H9 (cell line): Measurements from ENCODE around the gene FN1. TPM values are rescaled to one million over a fixed set of nuclear protein-coding genes. Genes with fewer than 3 reads are reported as not detected.
"Not testable (repeated sequence)": the region's sequence is repeated elsewhere in the genome, so short reads cannot be mapped to it uniquely, and the experiment has no call there.

Experiments
- DNase-seq: peaks from one replicate; pipeline ENCODE4 v3.0.0-alpha.2; 2017
- H2AFZ ChIP-seq: one replicate; pipeline ENCODE4 v1.6.1; 2013; ENCODE audit warnings: mild to moderate bottlenecking, low read length, control low read depth, moderate library complexity
- H2AK5ac ChIP-seq: 2 replicates; pipeline ENCODE4 v1.6.1; 2013; ENCODE audit warnings: low read length, control low read depth, mixed read lengths; ENCODE audit not compliant: insufficient read length
- H2BK120ac ChIP-seq: one replicate; pipeline ENCODE4 v1.6.1; 2013; ENCODE audit warnings: low read depth, mild to moderate bottlenecking, low read length, control low read depth, inconsistent platforms; ENCODE audit not compliant: poor library complexity, severe bottlenecking
- H2BK12ac ChIP-seq: 2 replicates; pipeline ENCODE4 v1.6.1; 2013; ENCODE audit warnings: low read length, control low read depth, mixed read lengths, low read depth; ENCODE audit not compliant: insufficient read length
- H2BK15ac ChIP-seq: 2 replicates; pipeline ENCODE4 v1.6.1; 2013; ENCODE audit warnings: low read depth, low read length, control low read depth
- H2BK20ac ChIP-seq: one replicate; pipeline ENCODE4 v1.6.1; 2013; ENCODE audit warnings: low read depth, mild to moderate bottlenecking, low read length, control low read depth, inconsistent platforms; ENCODE audit not compliant: poor library complexity, severe bottlenecking
- H2BK5ac ChIP-seq: 2 replicates; pipeline ENCODE4 v1.6.1; 2013; ENCODE audit warnings: low read length, control low read depth, mixed read lengths; ENCODE audit not compliant: insufficient read length
- H3K14ac ChIP-seq: 2 replicates; pipeline ENCODE4 v1.6.1; 2013; ENCODE audit warnings: low read length, control low read depth; ENCODE audit not compliant: insufficient read depth
- H3K18ac ChIP-seq: 2 replicates; pipeline ENCODE4 v1.6.1; 2013; ENCODE audit warnings: low read depth, mild to moderate bottlenecking, mixed read lengths, low read length, control low read depth; ENCODE audit not compliant: insufficient read length
- H3K23ac ChIP-seq: 2 replicates; pipeline ENCODE4 v1.6.1; 2013; ENCODE audit warnings: low read length, control low read depth, mixed read lengths, low read depth; ENCODE audit not compliant: insufficient read length
- H3K23me2 ChIP-seq: 2 replicates; pipeline ENCODE4 v1.6.1; 2013; ENCODE audit warnings: low read depth, mild to moderate bottlenecking, mixed read lengths, low read length, control low read depth; ENCODE audit not compliant: insufficient read length, poor library complexity, severe bottlenecking
- H3K27ac ChIP-seq: 2 replicates; pipeline ENCODE4 v1.5.1; 2013; ENCODE audit warnings: low read length, control low read depth, mixed read lengths, low read depth; ENCODE audit not compliant: insufficient read length
- H3K27me3 ChIP-seq: 2 replicates; pipeline ENCODE4 v1.6.1; 2013; ENCODE audit warnings: low read length, control low read depth, inconsistent platforms; ENCODE audit not compliant: insufficient read depth
- H3K4ac ChIP-seq: 2 replicates; pipeline ENCODE4 v1.6.1; 2013; ENCODE audit warnings: low read depth, mild to moderate bottlenecking, control low read depth, inconsistent platforms, low read length, moderate library complexity
- H3K4me1 ChIP-seq: 2 replicates; pipeline ENCODE4 v1.6.1; 2013; ENCODE audit warnings: low read length, control low read depth, inconsistent platforms; ENCODE audit not compliant: insufficient read depth
- H3K4me2 ChIP-seq: 2 replicates; pipeline ENCODE4 v1.6.1; 2013; ENCODE audit warnings: low read length, control low read depth, mixed read lengths; ENCODE audit not compliant: insufficient read length, insufficient read depth
- H3K56ac ChIP-seq: 2 replicates; pipeline ENCODE4 v1.6.1; 2013; ENCODE audit warnings: low read depth, mild to moderate bottlenecking, mixed read lengths, low read length, control low read depth; ENCODE audit not compliant: insufficient read length
- H3K79me1 ChIP-seq: 2 replicates; pipeline ENCODE4 v1.6.1; 2013; ENCODE audit warnings: low read depth, mild to moderate bottlenecking, moderate library complexity, low read length, control low read depth, inconsistent platforms; ENCODE audit not compliant: insufficient read depth, poor library complexity, severe bottlenecking
- H3K79me2 ChIP-seq: 2 replicates; pipeline ENCODE4 v1.6.1; 2013; ENCODE audit warnings: low read length, control low read depth, inconsistent platforms; ENCODE audit not compliant: insufficient read depth
- H3K9ac ChIP-seq: 2 replicates; pipeline ENCODE4 v1.6.1; 2013; ENCODE audit warnings: low read length, control low read depth, mixed read lengths; ENCODE audit not compliant: insufficient read length; ENCODE audit errors: extremely low read depth
- H3K9me3 ChIP-seq: one replicate; pipeline ENCODE4 v1.6.1; 2013; ENCODE audit warnings: low read depth, low read length, inconsistent platforms; ENCODE audit not compliant: control insufficient read depth
- H3T11ph ChIP-seq: one replicate; pipeline ENCODE4 v1.6.1; 2013; ENCODE audit warnings: mild to moderate bottlenecking, low read length, control low read depth, inconsistent platforms
- H4K20me1 ChIP-seq: one replicate; pipeline ENCODE4 v1.6.1; 2013; ENCODE audit not compliant: control insufficient read depth, insufficient read length, insufficient read depth
- H4K5ac ChIP-seq: 2 replicates; pipeline ENCODE4 v1.6.1; 2013; ENCODE audit warnings: low read depth, mild to moderate bottlenecking, mixed read lengths, low read length, control low read depth; ENCODE audit not compliant: insufficient read length
- H4K8ac ChIP-seq: replicated peaks from 2 replicates; pipeline ENCODE4 v1.6.1; 2013; ENCODE audit warnings: low read length, control low read depth, mixed read lengths, low read depth; ENCODE audit not compliant: insufficient read length
- H4K91ac ChIP-seq: 2 replicates; pipeline ENCODE4 v1.6.1; 2013; ENCODE audit warnings: low read depth, mild to moderate bottlenecking, moderate library complexity, mixed read lengths, low read length, control low read depth; ENCODE audit not compliant: insufficient read length
- H3K27ac Mint-ChIP-seq, 3 experiments: 2 replicates in 2 of 3; 3 replicates in 1 of 3; pipeline ENCODE4 v1.8.0; 2020 to 2021; ENCODE audit warnings: mixed read lengths in 3 of 3, mild to moderate bottlenecking in 1 of 3, moderate library complexity in 1 of 3
- H3K27me3 Mint-ChIP-seq: 2 replicates; pipeline ENCODE4 v1.8.0; 2021; ENCODE audit warnings: low read depth, mild to moderate bottlenecking, moderate library complexity, mixed read lengths
- H3K36me3 Mint-ChIP-seq, 3 experiments: 2 replicates in 2 of 3; 3 replicates in 1 of 3; pipeline ENCODE4 v1.8.0; 2020 to 2021; ENCODE audit warnings: low read depth in 3 of 3, mixed read lengths in 3 of 3; ENCODE audit not compliant: insufficient read depth in 1 of 3
- H3K4me1 Mint-ChIP-seq, 2 experiments: 2 replicates each; pipeline ENCODE4 v1.8.0; 2020; ENCODE audit warnings: mixed read lengths in 2 of 2
- H3K4me3 Mint-ChIP-seq, 2 experiments: 2 replicates in 1 of 2; 3 replicates in 1 of 2; pipeline ENCODE4 v1.8.0; 2020 to 2021; ENCODE audit warnings: mild to moderate bottlenecking in 2 of 2, mixed read lengths in 2 of 2, moderate library complexity in 1 of 2
- H3K9me3 Mint-ChIP-seq, 2 experiments: 2 replicates in 1 of 2; 3 replicates in 1 of 2; pipeline ENCODE4 v1.8.0; 2020; ENCODE audit warnings: mild to moderate bottlenecking in 2 of 2, mixed read lengths in 2 of 2, moderate library complexity in 1 of 2
- WGBS: extraction: QIAGEN DNeasy Blood & Tissue Kit; methylation state at CpG from one replicate; pipeline ENCODE4 v1.1.7; 2013; ENCODE audit warnings: missing lambda C conversion rate, low lambda C conversion rate, mixed read lengths; ENCODE audit not compliant: insufficient read length; ENCODE audit errors: extremely low coverage; 5-methylcytosine and 5-hydroxymethylcytosine counted together
- total RNA-seq: library from RNA; stranded (reverse); gene quantifications from 2 replicates; pipeline ENCODE4 v1.2.1, GENCODE V29; 2021
- TF ChIP-seq, protein P1 (sequence below): fragments of 200-600 bp; sonication (generic); conservative IDR thresholded peaks from 3 replicates; pipeline ENCODE4 v1.8.0; 2021; ENCODE audit warnings: antibody characterized with exemption, mild to moderate bottlenecking

Gene FN1
- total RNA-seq, 1 experiment from 2014 or later, result 56.0 TPM

DNA sequence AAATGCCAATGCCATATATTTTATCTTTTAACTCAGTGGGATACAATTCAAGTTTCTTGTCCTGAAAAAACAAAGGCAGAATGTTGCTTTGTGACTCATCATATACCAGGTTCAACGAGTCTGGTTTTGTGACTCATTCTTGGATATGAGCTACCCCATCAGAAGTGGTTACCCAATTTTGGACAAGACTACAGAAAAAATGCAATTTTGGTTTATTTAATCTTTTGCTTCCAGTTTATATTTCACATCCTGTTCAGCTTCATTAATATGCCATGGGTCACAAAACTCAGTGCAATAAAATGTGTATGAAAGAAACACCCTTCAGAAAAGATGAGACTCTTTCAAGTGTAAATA is 25.0 kb downstream of the FN1 start:
- Mint-ChIP-seq H3K27ac (no peak overlapping the region), H3K4me3 (no peak overlapping the region), H3K36me3 (peaks cover 4 to 30% (median 6%) of the 10 kb centered on the region in 3 experiments; a peak in 5 of 7 replicates), H3K27me3 (no peaks in the 10 kb centered on the region), H3K4me1 (peaks cover 0 to 4% of the 10 kb centered on the region in 2 experiments; a peak in 2 of 4 replicates), H3K9me3 (no peaks in the 10 kb centered on the region)
- no peak overlapping the region for H3K9ac ChIP-seq
- H2AFZ ChIP-seq, result no peak overlapping the region
- no peak overlapping the region for H3K23ac ChIP-seq
- H3K14ac ChIP-seq, result no peak overlapping the region
- no peak overlapping the region for H2BK120ac ChIP-seq
- TF ChIP-seq, protein P1, sequence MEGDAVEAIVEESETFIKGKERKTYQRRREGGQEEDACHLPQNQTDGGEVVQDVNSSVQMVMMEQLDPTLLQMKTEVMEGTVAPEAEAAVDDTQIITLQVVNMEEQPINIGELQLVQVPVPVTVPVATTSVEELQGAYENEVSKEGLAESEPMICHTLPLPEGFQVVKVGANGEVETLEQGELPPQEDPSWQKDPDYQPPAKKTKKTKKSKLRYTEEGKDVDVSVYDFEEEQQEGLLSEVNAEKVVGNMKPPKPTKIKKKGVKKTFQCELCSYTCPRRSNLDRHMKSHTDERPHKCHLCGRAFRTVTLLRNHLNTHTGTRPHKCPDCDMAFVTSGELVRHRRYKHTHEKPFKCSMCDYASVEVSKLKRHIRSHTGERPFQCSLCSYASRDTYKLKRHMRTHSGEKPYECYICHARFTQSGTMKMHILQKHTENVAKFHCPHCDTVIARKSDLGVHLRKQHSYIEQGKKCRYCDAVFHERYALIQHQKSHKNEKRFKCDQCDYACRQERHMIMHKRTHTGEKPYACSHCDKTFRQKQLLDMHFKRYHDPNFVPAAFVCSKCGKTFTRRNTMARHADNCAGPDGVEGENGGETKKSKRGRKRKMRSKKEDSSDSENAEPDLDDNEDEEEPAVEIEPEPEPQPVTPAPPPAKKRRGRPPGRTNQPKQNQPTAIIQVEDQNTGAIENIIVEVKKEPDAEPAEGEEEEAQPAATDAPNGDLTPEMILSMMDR, result no peak
- no peak overlapping the region for H3K4me2 ChIP-seq
- H3K56ac ChIP-seq, result no peak overlapping the region
- H3K79me2 ChIP-seq, result no peaks in the 10 kb centered on the region
- H3K9me3 ChIP-seq, result no peaks in the 10 kb centered on the region
- no peak for DNase-seq
- no peaks in the 10 kb centered on the region for H3K23me2 ChIP-seq
- H2BK12ac ChIP-seq, result no peak overlapping the region
- no peak overlapping the region for H4K5ac ChIP-seq
- H2BK15ac ChIP-seq, result no peak overlapping the region
- H3K79me1 ChIP-seq, result no peaks in the 10 kb centered on the region
- H3K4me1 ChIP-seq, result no peaks in the 10 kb centered on the region
- no peak overlapping the region for H2BK20ac ChIP-seq
- H3K27ac ChIP-seq, result no peak overlapping the region
- no CpG with 5 or more reads among the region's 1 CpG for WGBS
- no peaks in the 10 kb centered on the region for H3K27me3 ChIP-seq
- no peak overlapping the region for H3T11ph ChIP-seq
- H4K20me1 ChIP-seq, result no peaks in the 10 kb centered on the region
- H4K8ac ChIP-seq, result no peak overlapping the region
- no peak overlapping the region for H3K18ac ChIP-seq
- H2AK5ac ChIP-seq, result no peak overlapping the region
- H3K4ac ChIP-seq, result no peak overlapping the region
- no peak overlapping the region for H4K91ac ChIP-seq
- H2BK5ac ChIP-seq, result no peak overlapping the region

DNA sequence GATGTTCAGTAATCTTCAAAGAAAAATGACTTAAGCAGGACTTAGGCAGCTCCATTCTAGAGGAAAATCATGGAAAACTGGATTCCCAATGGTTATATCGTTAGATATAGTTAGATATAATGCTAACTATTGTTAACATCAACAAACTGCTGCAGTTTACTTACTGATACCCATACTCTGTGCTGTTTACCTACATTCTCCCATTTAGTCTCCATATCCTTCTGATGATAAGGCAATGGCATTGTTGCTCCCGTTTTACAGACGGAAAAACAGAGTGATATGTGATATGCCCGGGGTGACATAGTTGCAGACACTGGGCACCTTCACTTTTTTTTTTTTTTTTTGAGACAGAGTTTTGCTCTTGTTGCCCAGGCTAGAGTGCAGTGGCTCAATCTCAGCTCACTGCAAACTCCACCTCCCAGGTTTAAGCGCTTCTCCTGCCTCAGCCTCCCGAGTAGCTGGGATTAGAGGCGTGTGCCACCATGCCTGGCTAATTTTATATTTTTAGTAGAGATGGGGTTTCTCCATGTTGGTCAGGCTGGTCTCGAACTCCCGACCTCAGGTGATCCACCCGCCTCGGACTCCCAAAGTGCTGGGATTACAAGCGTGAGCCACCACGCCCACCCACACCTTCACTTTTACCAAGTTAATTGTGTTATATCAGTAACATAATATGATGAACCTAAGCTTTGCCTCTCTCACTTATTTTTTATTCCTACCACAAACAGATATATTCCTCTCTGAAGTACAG is 25.5 kb downstream of the FN1 start:
- H3K79me1 ChIP-seq, H2BK15ac ChIP-seq, H3K27me3 ChIP-seq, H4K91ac ChIP-seq, H2BK20ac ChIP-seq, H3K23ac ChIP-seq, H3K23me2 ChIP-seq, H3K27ac Mint-ChIP-seq, H3K4me1 ChIP-seq, H3K18ac ChIP-seq, H4K20me1 ChIP-seq, DNase-seq, H3K56ac ChIP-seq, H3K14ac ChIP-seq, H3K27me3 Mint-ChIP-seq, H3K9me3 ChIP-seq, H3K27ac ChIP-seq, H4K5ac ChIP-seq, H2BK12ac ChIP-seq, H2AFZ ChIP-seq, H2BK120ac ChIP-seq, H3K4ac ChIP-seq, H3K4me2 ChIP-seq, H3K79me2 ChIP-seq, H2AK5ac ChIP-seq, H3K4me1 Mint-ChIP-seq, H3K9me3 Mint-ChIP-seq, H3T11ph ChIP-seq, H3K9ac ChIP-seq, H2BK5ac ChIP-seq, H4K8ac ChIP-seq, H3K4me3 Mint-ChIP-seq: not testable (repeated sequence)
- peaks cover 4 to 30% (median 6%) of the 10 kb centered on the region in 3 experiments; a peak in 5 of 7 replicates for H3K36me3 Mint-ChIP-seq
- no CpG with 5 or more reads among the region's 13 CpGs for whole genome bisulfite sequencing
